Stimulated activated naive CD8-positive, alpha-beta T cell treated with anti-CD3 and anti-CD28 coated beads, Interleukin-15, Interleukin-2, amounts not matched to agents 100 U/mL and 50 U/mL, for 24 hours (primary cell): ENCODE measurements around the gene TRIM24.

Experiments
- ATAC-seq: fragments of 150-1000 bp; cut with Tn5 transposase; one replicate; pipeline ENCODE4 v1.10.0; 2021
- DNase-seq: peaks from one replicate; pipeline ENCODE4 v3.0.0; 2021

TRIM24 gene

GRCh38 chr7:138538997-138539644, 79.1 kb downstream of the TRIM24 start:
- ATAC-seq (no peak), DNase-seq (no peak)

DNA sequence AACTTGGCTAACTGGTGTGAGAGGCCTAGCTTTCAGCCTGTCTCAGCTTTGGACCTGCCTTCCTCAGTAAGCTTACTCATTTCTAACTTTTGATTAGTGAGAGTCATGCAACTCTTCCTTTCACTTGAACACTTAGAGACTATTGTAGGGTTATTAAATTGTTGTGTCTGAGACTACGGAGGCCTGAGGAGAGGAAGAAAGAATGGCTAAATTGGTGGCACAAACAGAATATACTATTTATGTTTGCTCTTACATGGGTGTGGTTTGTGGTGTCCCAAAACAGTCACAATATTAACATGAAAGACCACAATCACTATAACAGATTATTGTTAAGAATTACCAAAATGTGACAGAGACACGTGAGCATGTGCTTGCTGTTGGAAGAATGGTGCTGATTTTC, 82.1 kb downstream of the TRIM24 start:
- DNase-seq = no peak
- ATAC-seq = peak; percentile 28

GRCh38 chr7:138543739-138544138, 83.7 kb downstream of the TRIM24 start:
- ATAC-seq = no peak
- no peak for DNase-seq

DNA sequence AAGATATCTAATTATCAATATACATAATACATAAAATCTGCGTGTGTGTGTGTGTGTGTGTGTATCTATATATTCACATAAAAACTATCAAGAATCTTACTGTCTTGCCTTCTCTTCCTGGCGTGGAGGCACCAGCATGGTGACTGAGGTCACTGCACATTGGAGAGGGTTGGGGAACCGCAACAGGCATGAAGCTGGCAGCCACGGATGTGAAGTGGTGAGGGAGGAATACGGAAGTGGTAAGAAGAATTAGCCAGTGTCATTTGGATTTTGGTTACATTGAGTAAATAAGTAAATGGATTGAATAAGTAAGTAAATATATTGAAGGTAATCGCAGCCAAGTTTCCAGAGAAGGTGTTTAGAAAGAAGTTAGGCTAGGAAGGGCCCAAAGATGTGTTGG, 85.1 kb downstream of the TRIM24 start:
- no peak for ATAC-seq

DNA sequence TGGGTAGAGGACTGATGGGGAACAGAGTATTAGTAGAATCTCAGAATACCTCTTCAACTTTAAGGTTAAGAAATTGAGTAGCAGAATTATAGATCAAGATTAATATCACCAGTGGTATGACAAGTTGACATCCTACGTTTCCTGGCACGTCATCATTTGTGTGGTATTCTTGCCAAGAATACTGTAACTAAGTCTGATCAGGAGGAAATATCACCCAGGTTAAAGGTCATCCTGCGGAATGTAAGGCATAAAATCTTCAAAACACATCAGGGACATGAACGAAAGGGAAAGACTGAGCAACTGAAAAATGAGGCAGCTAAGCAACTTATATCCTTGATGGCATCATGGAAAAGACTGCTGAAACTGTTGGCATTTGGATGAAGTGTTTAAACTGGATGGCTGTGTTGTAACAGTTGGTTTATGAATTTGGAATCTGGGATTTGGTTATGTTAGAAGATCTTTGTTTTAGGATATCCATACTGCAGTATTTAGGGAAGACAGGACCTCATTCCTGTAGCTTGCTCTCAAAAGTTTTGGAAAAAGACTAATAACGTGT, 86.1 kb downstream of the TRIM24 start:
- no peak for DNase-seq
- ATAC-seq = no peak

More for the DNA sequence above, 85.1 kb downstream of the TRIM24 start:
- DNase-seq = no peak

GRCh38 chr7:138546829-138547228, 86.8 kb downstream of the TRIM24 start:
- ATAC-seq (no peak), DNase-seq (no peak)

- ATAC-seq = no peak
- DNase-seq = no peak
Measured at GRCh38 chr7:138549082-138549481, 89.0 kb downstream of the TRIM24 start.

DNA sequence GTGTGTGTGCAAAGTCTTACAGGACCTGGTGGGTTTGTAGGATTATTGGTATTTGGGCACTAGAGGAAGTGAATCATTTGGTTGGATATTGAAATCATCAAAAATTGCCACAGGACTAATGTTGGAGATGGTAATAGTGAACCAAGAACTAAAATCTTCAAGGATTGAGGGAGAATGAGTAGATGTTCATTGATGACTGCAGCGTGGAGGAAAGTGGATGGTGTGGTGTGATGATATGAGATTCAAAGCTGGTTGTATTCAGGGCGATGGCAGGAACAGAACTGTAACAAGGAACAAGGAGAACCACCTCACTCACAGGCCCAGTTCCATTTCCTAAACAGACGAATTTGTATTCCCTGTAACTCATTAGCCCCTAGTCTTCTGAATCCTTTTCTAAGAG, 90.3 kb downstream of the TRIM24 start:
- ATAC-seq = no peak
- DNase-seq = no peak

- DNase-seq = no peak
- no peak for ATAC-seq
Measured at GRCh38 chr7:138551102-138551501, 91.0 kb downstream of the TRIM24 start.

DNA sequence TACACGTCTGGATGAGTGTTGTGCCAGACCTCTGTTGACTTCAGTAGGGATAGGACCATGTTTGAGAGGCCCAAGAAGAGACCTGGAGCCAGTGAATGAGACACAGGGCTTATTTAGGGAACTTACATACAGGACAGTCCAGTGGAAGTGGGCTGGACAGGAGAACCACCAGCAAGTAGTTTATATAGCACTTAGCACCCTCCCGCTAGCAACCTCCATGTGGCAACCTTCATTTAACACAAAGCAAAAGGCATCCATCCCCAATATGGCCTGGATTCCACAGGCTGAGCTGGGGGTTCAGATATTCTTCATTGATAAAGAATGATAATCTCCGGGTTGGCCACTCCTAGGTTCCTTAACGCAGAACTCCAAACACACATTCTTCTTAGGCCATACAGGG, 93.7 kb downstream of the TRIM24 start:
- DNase-seq = no peak
- no peak for ATAC-seq

GRCh38 chr7:138554674-138555073, 94.6 kb downstream of the TRIM24 start:
- ATAC-seq (no peak), DNase-seq (no peak)

DNA sequence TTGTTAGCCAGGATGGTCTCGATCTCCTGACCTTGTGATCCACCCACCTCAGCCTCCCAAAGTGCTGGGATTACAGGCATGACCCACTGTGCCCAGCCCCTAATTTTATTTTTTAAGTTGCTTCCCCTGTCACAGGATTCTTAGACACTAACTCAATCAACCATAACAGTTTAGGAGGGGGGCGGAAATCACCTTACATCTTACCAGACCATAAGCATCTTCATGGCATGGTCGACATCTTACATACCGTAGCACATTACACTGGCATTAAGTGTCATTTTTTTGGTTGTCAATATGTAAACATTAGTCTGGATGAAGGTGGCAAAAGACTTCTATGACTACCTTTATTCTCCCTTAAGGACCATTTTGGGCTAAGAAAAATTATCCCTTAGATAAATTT, 95.6 kb downstream of the TRIM24 start:
- DNase-seq = no peak
- no peak for ATAC-seq

- DNase-seq (no peak), ATAC-seq (no peak)
Measured at GRCh38 chr7:138556771-138557484, 96.9 kb downstream of the TRIM24 start.

GRCh38 chr7:138559448-138559847, 99.4 kb downstream of the TRIM24 start:
- no peak for ATAC-seq
- DNase-seq = no peak

GRCh38 chr7:138563808-138564207, 103.7 kb downstream of the TRIM24 start:
- DNase-seq (no peak), ATAC-seq (no peak)

DNA sequence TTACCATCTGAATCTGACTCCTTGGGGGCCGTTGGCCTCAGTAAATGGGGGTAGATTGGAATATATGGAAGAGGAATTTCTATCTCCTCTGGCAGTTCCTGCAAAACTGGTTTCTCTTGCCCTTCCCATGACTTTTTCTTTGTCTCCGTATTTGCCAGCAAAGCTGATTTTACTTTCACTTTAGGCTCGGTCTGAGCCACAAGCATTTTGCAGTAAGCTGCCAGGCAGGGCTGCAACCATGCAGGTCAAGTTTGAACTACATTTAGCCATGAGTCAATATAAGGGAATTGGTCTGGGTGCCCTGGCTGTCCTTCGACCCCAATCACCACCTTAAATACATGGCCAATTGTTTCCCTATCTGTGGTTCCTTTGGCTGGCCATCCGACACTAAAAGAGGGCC, 104.3 kb downstream of the TRIM24 start:
- ATAC-seq = no peak
- DNase-seq = no peak

DNA sequence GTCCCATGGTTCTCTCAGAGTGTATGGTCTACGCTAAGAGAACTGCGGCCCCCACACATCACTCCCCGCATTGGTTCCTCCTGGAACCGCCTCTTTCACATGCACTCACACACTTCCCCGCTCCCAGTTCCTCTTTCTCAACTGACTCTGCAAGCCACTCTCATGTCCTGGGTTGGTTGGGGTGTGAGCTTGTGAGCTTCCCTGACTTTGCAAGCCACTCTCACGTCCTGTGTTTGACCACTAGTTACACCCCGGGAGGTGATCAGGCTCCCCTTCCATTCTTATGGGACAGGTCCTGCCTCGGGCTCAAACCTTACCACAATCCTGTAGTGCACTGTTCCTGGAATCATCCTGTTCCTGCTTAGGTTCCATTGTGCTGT, 105.0 kb downstream of the TRIM24 start:
- ATAC-seq (no peak), DNase-seq (no peak)

- DNase-seq (no peak), ATAC-seq (no peak)
Measured at GRCh38 chr7:138565451-138566114, 105.5 kb downstream of the TRIM24 start.

- no peak for ATAC-seq
Measured at GRCh38 chr7:138568655-138569054, 108.6 kb downstream of the TRIM24 start.

DNA sequence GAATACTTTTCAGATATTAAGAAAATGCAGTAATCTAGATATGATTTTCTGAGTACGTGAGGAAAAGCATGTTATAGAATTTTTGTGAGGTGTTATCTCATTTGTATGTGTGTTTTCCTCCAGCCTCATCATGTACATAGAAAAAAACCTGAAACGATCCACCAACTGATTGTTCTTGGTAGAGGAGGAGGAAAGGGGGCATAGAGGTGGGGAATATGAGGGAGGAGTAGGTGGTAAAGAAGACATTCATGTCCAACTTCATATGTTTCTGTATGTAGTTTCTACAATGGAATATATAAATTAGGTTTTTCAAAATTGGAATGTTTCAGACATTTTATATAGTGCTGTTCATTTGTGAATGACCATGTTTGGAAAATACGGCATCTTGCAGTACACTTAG, 109.4 kb downstream of the TRIM24 start:
- no peak for ATAC-seq
- DNase-seq = no peak

More at GRCh38 chr7:138568655-138569054, 108.6 kb downstream of the TRIM24 start:
- DNase-seq = no peak

GRCh38 chr7:138570715-138571114, 110.7 kb downstream of the TRIM24 start:
- ATAC-seq (no peak), DNase-seq (no peak)

- ATAC-seq (no peak), DNase-seq (no peak)
Measured at GRCh38 chr7:138573741-138574140, 113.7 kb downstream of the TRIM24 start.

DNA sequence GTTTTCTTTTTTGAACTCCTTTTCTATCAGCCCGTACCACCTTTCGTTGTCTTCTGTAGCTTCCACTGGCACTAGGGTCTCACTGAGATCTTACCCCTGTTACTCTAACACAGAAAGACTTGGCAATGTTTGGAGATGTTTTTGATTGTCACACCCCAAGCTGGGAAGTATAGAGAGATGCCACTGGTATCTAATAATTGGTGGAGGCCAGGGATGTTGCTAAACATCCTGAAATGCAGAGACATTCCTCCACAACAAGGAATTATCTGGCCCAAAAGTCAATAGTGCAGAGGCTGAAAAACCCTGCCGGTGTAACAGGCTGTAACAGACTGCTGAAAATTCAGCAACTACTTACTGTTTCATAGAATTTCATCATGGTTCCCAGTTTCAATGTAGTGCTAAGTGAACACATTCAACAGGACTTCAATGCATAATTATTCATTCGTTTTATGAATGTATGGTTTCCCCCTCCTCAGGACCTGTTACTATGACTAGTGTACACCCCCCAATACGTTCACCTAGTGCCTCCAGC, 115.9 kb downstream of the TRIM24 start:
- DNase-seq = no peak
- ATAC-seq = no peak
